ENCODE results near the gene PHLDA2. TPM values are rescaled to one million over a fixed set of nuclear protein-coding genes. Genes with fewer than 3 reads are reported as not detected.

The PHLDA2 gene
- total and polyA plus RNA-seq, 9 of the 15 experiments (the other 6 are each of a cell fraction or from before 2014, with no cell fraction given), result 0.43 to 42.4 (median 4.7) TPM

GRCh38 chr11:2928605-2929530 is at the start of gene PHLDA2 (continued):
- TF ChIP-seq MGA (IDR thresholded peaks at IDR 0.05) (peak; percentile 94), ZNF449 (CRISPR knock-in tag; IDR thresholded peaks at IDR 0.05) (no peak), IRF2 (CRISPR knock-in tag; IDR thresholded peaks at IDR 0.05) (no peak), ZNF224 (CRISPR knock-in tag; IDR thresholded peaks at IDR 0.05) (peak; percentile 88; the same call in 1 of the 2 replicates), MLLT1 (IDR thresholded peaks at IDR 0.05) (0 out of 4 replicates have a peak, but pooled peaks of 1 of the 2 experiments have one; percentile 20), SMAD1 (IDR thresholded peaks at IDR 0.05; ENCODE audit: low read depth, low read length, partially characterized antibody) (no peak), RBBP5 (IDR thresholded peaks at IDR 0.05; ENCODE audit: borderline replicate concordance, insufficient read depth, low read length, poor library complexity, severe bottlenecking) (peak; percentile 57), PCBP2 (IDR thresholded peaks at IDR 0.05; ENCODE audit: low read depth, low read length, poor library complexity, severe bottlenecking) (no peak), ZC3H4 (CRISPR knock-in tag; IDR thresholded peaks at IDR 0.05; ENCODE audit: borderline replicate concordance) (peak; percentile 57; the same call in 1 of the 2 replicates), BHLHE40 (IDR thresholded peaks at IDR 0.05; ENCODE audit: low read length) (peak; percentile 45; the same call in 1 of the 2 replicates), TAF1 (IDR thresholded peaks at IDR 0.05; ENCODE audit: control insufficient read depth, extremely low read depth, insufficient read depth, low read length, severe bottlenecking) (peak; percentile 55)

All from K562 (cell line).